BLaER1 (cell line): ENCODE results near the gene TRIOBP.

ENCODE experiments used
- H3K27ac ChIP-seq: shearing (Covaris generic); formaldehyde crosslinking; 2 replicates; pipeline ENCODE4 v1.8.1; 2022
- H3K27me3 ChIP-seq: shearing (Covaris generic); formaldehyde crosslinking; 2 replicates; pipeline ENCODE4 v1.8.1; 2022
- H3K36me3 ChIP-seq: shearing (Covaris generic); formaldehyde crosslinking; 2 replicates; pipeline ENCODE4 v1.8.1; 2022
- H3K4me1 ChIP-seq: shearing (Covaris generic); formaldehyde crosslinking; 2 replicates; pipeline ENCODE4 v1.8.1; 2022
- H3K4me2 ChIP-seq: shearing (Covaris generic); formaldehyde crosslinking; 2 replicates; pipeline ENCODE4 v1.8.1; 2022
- H3K4me3 ChIP-seq: shearing (Covaris generic); formaldehyde crosslinking; 2 replicates; pipeline ENCODE4 v1.8.1; 2022
- H3K9ac ChIP-seq: shearing (Covaris generic); formaldehyde crosslinking; 2 replicates; pipeline ENCODE4 v1.8.1; 2022
- H3K9me3 ChIP-seq: shearing (Covaris generic); formaldehyde crosslinking; 2 replicates; pipeline ENCODE4 v1.8.1; 2022
- H4K20me1 ChIP-seq: shearing (Covaris generic); formaldehyde crosslinking; 2 replicates; pipeline ENCODE4 v1.8.1; 2022
- Cebpa-rat ChIP-seq: shearing (Covaris generic); IDR thresholded peaks from 2 replicates; pipeline ENCODE4 v1.8.1; 2022

TRIOBP gene

DNA sequence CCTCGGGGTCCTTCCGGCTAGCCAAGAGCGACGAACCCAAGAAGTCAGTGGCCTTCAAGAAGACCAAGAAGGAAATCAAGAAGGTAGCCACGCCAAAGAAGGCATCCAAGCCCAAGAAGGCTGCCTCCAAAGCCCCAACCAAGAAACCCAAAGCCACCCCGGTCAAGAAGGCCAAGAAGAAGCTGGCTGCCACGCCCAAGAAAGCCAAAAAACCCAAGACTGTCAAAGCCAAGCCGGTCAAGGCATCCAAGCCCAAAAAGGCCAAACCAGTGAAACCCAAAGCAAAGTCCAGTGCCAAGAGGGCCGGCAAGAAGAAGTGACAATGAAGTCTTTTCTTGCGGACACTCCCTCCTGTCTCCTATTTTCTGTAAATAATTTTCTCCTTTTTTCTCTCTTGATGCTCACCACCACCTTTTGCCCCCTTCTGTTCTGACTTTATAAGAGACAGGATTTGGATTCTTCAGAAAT, 109.0 kb downstream of the TRIOBP start:
- Histone ChIP-seq H3K9ac (no peak overlapping the region), H3K36me3 (no peaks in the 10 kb centered on the region), H4K20me1 (peaks cover 43% of the 10 kb centered on the region), H3K27ac (no peak overlapping the region), H3K4me2 (no peak overlapping the region), H3K27me3 (peaks cover 90% of the 10 kb centered on the region), H3K9me3 (peaks cover 8% of the 10 kb centered on the region; the same call in 1 of the 2 replicates), H3K4me1 (peaks cover 34% of the 10 kb centered on the region), H3K4me3 (no peak overlapping the region)
- TF ChIP-seq Cebpa-rat: no peak

DNA sequence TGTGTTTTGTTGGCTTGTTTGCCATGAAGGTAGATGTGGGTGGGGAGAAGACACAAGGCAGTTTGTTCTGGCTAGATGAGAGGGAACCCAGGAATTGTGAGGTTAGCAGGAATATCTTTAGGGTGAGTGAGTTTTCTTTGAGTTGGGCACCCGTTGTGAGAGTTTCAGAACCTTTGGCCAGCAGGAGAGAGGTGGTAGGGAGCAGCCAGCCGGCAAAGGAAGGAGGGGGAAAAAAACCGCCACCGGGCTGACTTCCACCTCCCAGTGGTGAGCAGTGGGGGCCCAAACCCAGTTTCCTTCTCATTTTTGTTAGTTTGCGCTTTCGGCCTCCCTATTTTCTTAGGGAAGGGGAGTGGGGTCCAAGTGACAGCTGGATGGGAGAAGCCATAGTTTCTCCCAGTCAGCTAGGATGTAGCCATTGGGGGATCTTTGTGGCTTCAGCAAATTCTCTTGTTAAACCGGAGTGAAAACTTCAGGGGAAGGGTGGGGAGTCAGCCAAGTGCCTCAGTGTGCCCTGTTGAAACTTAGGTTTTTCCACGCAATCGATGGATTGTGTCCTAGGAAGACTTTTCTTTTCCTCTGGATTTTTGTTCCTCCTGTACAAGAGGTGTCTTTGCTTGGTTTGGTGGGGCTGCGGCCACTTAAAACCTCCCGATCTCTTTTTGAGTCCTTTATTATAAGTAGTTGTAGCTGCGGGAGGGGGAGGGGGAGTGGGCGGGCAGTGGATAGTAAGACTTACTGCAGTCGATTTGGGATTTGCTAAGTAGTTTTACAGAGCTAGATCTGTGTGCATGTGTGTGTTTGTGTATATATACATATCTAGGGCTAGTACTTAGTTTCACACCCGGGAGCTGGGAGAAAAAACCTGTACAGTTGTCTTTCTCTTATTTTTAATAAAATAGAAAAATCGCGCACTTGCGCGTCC, 109.8 kb downstream of the TRIOBP start:
- Histone ChIP-seq H3K4me1 (peaks cover 34% of the 10 kb centered on the region), H3K4me2 (peak overlapping the region; percentile 98), H3K9me3 (peaks cover 8% of the 10 kb centered on the region; the same call in 1 of the 2 replicates), H3K9ac (no peak overlapping the region), H3K36me3 (no peaks in the 10 kb centered on the region), H3K27ac (no peak overlapping the region), H3K4me3 (0 out of 2 replicates have a peak overlapping the region, but pooled peaks have one; percentile 9), H4K20me1 (peaks cover 43% of the 10 kb centered on the region), H3K27me3 (peaks cover 87% of the 10 kb centered on the region)
- TF ChIP-seq Cebpa-rat: no peak

DNA sequence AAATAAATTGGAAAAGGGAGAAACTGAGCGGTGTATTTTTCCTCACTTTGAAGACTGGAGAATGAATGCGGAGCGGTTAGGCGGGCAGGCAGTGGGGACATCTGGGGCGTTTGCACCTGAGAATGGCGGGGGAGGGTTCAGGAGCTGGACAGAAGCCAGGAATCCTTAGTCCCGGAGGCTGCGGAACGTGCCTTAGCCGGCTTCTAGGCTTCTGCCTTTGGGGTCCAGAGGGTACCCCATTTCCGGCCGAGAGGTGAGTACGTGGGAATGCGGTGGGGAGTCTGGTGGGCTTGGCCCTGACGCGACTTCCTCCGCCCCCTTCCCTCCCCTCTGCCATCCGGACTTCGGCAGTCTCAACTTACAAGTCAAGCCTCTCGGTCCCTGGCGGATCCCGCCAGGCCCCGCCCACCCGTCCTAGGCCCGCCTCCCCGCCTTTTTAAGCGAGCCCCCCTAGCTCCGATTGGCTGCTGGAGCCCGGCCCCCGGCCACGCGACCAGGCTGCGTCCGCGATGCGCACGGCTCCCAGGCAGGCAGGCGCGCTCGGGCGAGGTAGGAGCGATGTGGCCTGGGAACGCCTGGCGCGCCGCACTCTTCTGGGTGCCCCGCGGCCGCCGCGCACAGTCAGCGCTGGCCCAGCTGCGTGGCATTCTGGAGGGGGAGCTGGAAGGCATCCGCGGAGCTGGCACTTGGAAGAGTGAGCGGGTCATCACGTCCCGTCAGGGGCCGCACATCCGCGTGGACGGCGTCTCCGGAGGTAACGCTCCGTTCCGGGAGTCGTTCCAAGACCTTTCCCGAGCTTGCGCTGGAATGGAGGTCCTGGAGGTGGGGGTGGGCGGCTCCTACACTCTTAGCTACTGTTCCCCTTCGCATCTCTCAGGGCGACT, 110.8 kb downstream of the TRIOBP start, which contains the start of gene GCAT:
Gene GCAT (plus strand): TSS at position 525 of the 884 bp plus-strand sequence. CDS start 34 bp downstream, at position 559.
- H3K36me3 ChIP-seq: no peaks in the 10 kb centered on the region
- H3K4me2 ChIP-seq: peak within 1 kb of the TSS; percentile 98
- no peak within 1 kb of the TSS for H3K27ac ChIP-seq
- H3K9ac ChIP-seq: peak within 1 kb of the TSS; percentile 58
- TF ChIP-seq Cebpa-rat: no peak
- peaks cover 43% of the 10 kb centered on the region for H4K20me1 ChIP-seq
- H3K4me1 ChIP-seq: peaks cover 26% of the 10 kb centered on the region
- peaks cover 8% of the 10 kb centered on the region; the same call in 1 of the 2 replicates for H3K9me3 ChIP-seq
- H3K4me3 ChIP-seq: peak within 1 kb of the TSS; percentile 71
- peaks cover 77% of the 10 kb centered on the region for H3K27me3 ChIP-seq

DNA sequence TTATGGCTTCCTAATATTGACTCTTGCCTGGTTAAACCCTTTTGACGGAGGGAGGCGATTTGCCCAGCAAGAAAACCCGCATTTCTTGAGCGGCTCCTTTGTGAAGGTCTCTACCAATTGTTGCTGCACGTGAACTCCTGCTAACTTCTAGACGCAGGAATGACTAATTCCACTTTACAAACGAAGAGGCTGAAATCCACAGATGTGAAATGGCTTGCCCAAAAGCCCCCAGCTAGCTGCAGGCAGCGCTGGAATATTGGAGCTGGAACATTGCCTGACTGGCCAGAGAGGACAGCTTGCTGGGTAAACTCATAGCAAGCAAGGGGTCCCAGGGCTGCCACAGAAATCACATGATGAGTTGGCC, 111.4 kb downstream of the TRIOBP start:
- peak overlapping the region; percentile 98 for H3K4me2 ChIP-seq
- H3K27me3 ChIP-seq: peaks cover 71% of the 10 kb centered on the region
- H3K4me1 ChIP-seq: peaks cover 20% of the 10 kb centered on the region
- H3K4me3 ChIP-seq: peak overlapping the region; percentile 71
- H3K9ac ChIP-seq: peak overlapping the region; percentile 58
- peaks cover 3% of the 10 kb centered on the region; the same call in 1 of the 2 replicates for H3K36me3 ChIP-seq
- H3K27ac ChIP-seq: no peak overlapping the region
- no peak for TF ChIP-seq Cebpa-rat
- peaks cover 41% of the 10 kb centered on the region for H4K20me1 ChIP-seq
- peaks cover 8% of the 10 kb centered on the region; the same call in 1 of the 2 replicates for H3K9me3 ChIP-seq

DNA sequence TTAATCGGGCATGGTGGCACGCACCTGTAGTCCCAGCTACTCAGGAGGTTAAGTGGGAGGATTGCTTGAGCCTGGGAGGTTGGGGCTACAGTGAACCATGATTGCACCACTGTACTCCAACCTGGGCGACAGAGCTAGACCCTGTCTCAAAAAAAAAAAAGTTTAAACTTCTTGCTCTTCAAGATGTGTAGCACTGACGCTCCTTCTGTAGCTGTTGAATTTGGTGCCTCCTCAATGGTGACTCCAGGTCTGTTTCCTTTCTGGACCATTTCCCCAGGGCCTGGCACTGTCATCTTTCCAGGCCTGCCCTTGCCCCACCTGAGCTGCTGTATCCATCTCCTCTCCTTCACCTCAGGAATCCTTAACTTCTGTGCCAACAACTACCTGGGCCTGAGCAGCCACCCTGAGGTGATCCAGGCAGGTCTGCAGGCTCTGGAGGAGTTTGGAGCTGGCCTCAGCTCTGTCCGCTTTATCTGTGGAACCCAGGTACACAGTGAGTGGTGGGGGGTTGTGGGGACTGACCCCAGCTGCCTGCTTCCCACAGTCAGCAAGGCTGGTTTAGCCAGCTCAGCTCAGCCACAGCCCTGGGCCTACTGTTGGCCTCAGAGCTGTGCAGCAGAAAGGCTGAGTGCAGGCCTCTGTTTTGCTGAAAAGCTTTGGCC, 113.0 kb downstream of the TRIOBP start:
- no peak overlapping the region for H3K4me2 ChIP-seq
- peaks cover 7% of the 10 kb centered on the region; the same call in 1 of the 2 replicates for H3K36me3 ChIP-seq
- H3K27me3 ChIP-seq: peaks cover 55% of the 10 kb centered on the region
- TF ChIP-seq Cebpa-rat: no peak
- H3K27ac ChIP-seq: no peak overlapping the region
- peaks cover 8% of the 10 kb centered on the region; the same call in 1 of the 2 replicates for H3K9me3 ChIP-seq
- peaks cover 19% of the 10 kb centered on the region for H3K4me1 ChIP-seq
- no peak overlapping the region for H3K4me3 ChIP-seq
- peaks cover 32% of the 10 kb centered on the region for H4K20me1 ChIP-seq
- no peak overlapping the region for H3K9ac ChIP-seq

DNA sequence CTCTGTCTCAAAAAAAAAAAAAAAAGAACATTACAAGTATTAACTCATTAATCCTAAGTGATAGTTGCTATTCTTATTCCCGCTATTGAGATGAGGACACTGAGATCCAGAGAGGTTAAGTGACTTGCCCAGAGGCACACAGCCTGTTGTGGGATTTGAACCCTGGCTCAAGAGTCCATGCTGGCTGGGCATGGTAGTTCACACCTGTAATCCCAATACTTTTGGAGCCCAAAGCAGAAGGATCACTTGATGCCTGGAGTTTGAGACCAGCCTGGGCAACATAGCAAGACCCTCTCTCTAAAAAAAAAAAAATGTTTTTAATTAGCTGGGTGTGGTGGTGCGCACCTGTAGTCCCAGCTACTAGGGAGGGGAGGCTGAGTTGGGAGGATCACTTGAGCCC, 115.0 kb downstream of the TRIOBP start:
- Histone ChIP-seq H3K4me1 (peaks cover 12% of the 10 kb centered on the region), H3K27ac (no peak overlapping the region), H4K20me1 (0 out of 2 replicates have a peak, but pooled peaks cover 13% of the 10 kb centered on the region), H3K9ac (no peak overlapping the region), H3K4me2 (no peak overlapping the region), H3K27me3 (peaks cover 35% of the 10 kb centered on the region), H3K36me3 (peaks cover 21% of the 10 kb centered on the region; the same call in 1 of the 2 replicates), H3K9me3 (no peaks in the 10 kb centered on the region), H3K4me3 (no peak overlapping the region)
- TF ChIP-seq Cebpa-rat: no peak

DNA sequence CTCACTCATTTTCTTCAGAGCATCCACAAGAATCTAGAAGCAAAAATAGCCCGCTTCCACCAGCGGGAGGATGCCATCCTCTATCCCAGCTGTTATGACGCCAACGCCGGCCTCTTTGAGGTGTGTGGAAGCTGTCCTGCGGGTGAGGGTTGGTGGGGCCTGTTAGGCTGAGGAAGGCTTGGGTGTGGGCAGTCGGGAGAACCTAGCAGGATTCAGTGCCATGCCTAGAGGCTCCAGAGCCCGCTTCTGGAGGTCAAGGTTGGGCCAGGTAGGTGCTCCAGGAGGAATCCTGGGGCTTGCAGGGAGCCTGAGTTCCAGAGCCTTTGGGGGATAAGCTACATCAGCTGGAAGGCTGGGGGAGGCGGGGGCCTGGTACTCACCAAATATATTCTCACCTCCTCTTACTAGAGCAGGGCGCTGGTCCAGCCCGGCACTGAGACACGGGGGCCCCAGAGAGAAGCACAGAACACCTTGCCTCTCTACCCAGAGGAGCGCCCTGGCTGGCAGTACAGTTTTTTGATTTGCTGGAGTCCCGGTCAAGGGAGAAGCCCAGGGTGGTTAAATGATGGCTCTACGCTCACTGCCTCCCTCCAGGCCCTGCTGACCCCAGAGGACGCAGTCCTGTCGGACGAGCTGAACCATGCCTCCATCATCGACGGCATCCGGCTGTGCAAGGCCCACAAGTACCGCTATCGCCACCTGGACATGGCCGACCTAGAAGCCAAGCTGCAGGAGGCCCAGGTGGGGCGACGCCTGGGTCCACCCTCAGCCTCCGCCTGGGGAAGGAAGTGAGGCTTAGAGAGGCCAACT, 116.2 kb downstream of the TRIOBP start:
- Histone ChIP-seq H3K27me3 (peaks cover 31% of the 10 kb centered on the region), H3K27ac (no peak overlapping the region), H3K4me1 (peaks cover 10% of the 10 kb centered on the region), H3K4me3 (no peak overlapping the region), H3K9ac (no peak overlapping the region), H3K36me3 (peaks cover 21% of the 10 kb centered on the region; the same call in 1 of the 2 replicates), H3K9me3 (no peaks in the 10 kb centered on the region), H4K20me1 (0 out of 2 replicates have a peak, but pooled peaks cover 9% of the 10 kb centered on the region), H3K4me2 (no peak overlapping the region)
- no peak for TF ChIP-seq Cebpa-rat

DNA sequence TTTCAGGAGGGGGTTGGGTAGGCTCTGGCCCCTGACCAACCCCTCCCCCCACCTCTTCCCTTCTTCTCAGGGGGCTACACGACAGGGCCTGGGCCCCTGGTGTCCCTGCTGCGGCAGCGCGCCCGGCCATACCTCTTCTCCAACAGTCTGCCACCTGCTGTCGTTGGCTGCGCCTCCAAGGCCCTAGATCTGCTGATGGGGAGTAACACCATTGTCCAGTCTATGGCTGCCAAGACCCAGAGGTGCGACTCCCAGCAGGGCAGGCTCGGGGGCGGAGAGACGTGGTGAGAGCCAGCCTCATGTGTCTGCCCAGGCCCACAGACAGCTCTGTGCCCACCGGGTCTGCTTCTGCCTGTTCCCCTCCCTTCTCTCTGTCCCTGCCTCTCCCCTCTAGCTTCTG, 118.7 kb downstream of the TRIOBP start:
- Histone ChIP-seq H3K9me3 (no peaks in the 10 kb centered on the region), H3K4me2 (no peak overlapping the region), H3K27ac (no peak overlapping the region), H3K27me3 (peaks cover 36% of the 10 kb centered on the region), H3K4me3 (no peak overlapping the region), H3K36me3 (peaks cover 21% of the 10 kb centered on the region; the same call in 1 of the 2 replicates), H4K20me1 (peaks cover 11% of the 10 kb centered on the region; the same call in 1 of the 2 replicates), H3K4me1 (peaks cover 10% of the 10 kb centered on the region), H3K9ac (no peak overlapping the region)
- TF ChIP-seq Cebpa-rat: no peak
